AG04450 (cell line): ENCODE measurements around the gene ANKRD6. TPM values are rescaled to one million over a fixed set of nuclear protein-coding genes. Genes with fewer than 3 reads are reported as not detected.

Experiments used
- CTCF ChIA-PET: fragments of 300-600, 350-600 bp; formaldehyde crosslinking; extraction: SDS; loops from one replicate; lab custom pipeline; 2022; ENCODE audit warnings: antibody characterized with exemption, inconsistent platforms; lab: Charles Lee
- POLR2A ChIA-PET: fragments of 350-600 bp; formaldehyde crosslinking; extraction: SDS; loops from one replicate; lab custom pipeline; 2021; ENCODE audit warnings: antibody characterized with exemption, inconsistent platforms; lab: Yijun Ruan, JAX
- DNase-seq: peaks from one replicate; pipeline ENCODE4 v3.0.0-alpha.2; 2011; ENCODE audit warnings: low read depth, low spot score
- H3K27ac ChIP-seq: one replicate; pipeline ENCODE4 v1.5.1; 2012; ENCODE audit warnings: low read depth, low read length, control low read depth
- H3K27me3 ChIP-seq: one replicate; pipeline ENCODE4 v1.6.0; 2012; ENCODE audit warnings: low read length; ENCODE audit not compliant: control insufficient read depth, insufficient read depth
- H3K4me3 ChIP-seq: 2 replicates; pipeline ENCODE4 v1.5.1; 2011; ENCODE audit warnings: mild to moderate bottlenecking, low read depth, low read length, control low read depth
- H3K9me3 ChIP-seq: 2 replicates; pipeline ENCODE4 v1.5.1; 2012; ENCODE audit warnings: low read length; ENCODE audit not compliant: control insufficient read depth, insufficient read depth
- CTCF ChIP-seq: IDR thresholded peaks from 2 replicates; pipeline ENCODE4 v1.5.1; 2011; ENCODE audit warnings: low read depth, low read length, control low read depth, inconsistent platforms
- polyA plus RNA-seq: library from polyadenylated mRNA; depleted of rRNA; stranded (reverse); fragments of >200 nt; gene quantifications from 2 replicates; pipeline ENCODE4 v1.2.3, GENCODE V29; 2011

Gene ANKRD6
- polyA plus RNA-seq, 1 experiment, result 0.10 TPM

GRCh38 chr6:89481695-89482094 lies 48.7 kb downstream of the ANKRD6 start:
- no peak for DNase-seq
- no peak for TF ChIP-seq CTCF
- H3K9me3 ChIP-seq, result no peaks in the 10 kb centered on the region
- CTCF ChIA-PET, result no interaction called here
- no peak overlapping the region for H3K27ac ChIP-seq
- no peak overlapping the region for H3K4me3 ChIP-seq
- POLR2A ChIA-PET, result no interaction called here
- H3K27me3 ChIP-seq, result no peaks in the 10 kb centered on the region

- DNase-seq, result no peak
- H3K4me3 ChIP-seq, result no peak overlapping the region
- H3K27ac ChIP-seq, result no peak overlapping the region
- H3K9me3 ChIP-seq, result no peaks in the 10 kb centered on the region
- CTCF ChIA-PET, result no interaction called here
- POLR2A ChIA-PET, result no interaction called here
- H3K27me3 ChIP-seq, result no peaks in the 10 kb centered on the region
- TF ChIP-seq CTCF, result no peak
Measured at GRCh38 chr6:89482126-89482525, 49.2 kb downstream of the ANKRD6 start.

GRCh38 chr6:89483111-89483720 lies 50.3 kb downstream of the ANKRD6 start:
- no peaks in the 10 kb centered on the region for H3K27me3 ChIP-seq
- ChIA-PET POLR2A (no interaction called here), CTCF (no interaction called here)
- TF ChIP-seq CTCF, result no peak
- H3K27ac ChIP-seq, result no peak overlapping the region
- H3K9me3 ChIP-seq, result no peaks in the 10 kb centered on the region
- H3K4me3 ChIP-seq, result no peak overlapping the region
- DNase-seq, result no peak

GRCh38 chr6:89485320-89485719 lies 52.4 kb downstream of the ANKRD6 start:
- no peak for TF ChIP-seq CTCF
- Histone ChIP-seq H3K9me3 (no peaks in the 10 kb centered on the region), H3K27ac (no peak overlapping the region), H3K27me3 (no peaks in the 10 kb centered on the region), H3K4me3 (no peak overlapping the region)
- ChIA-PET POLR2A (no interaction called here), CTCF (no interaction called here)
- no peak for DNase-seq

GRCh38 chr6:89487864-89488263 lies 54.9 kb downstream of the ANKRD6 start:
- Histone ChIP-seq H3K27ac (no peak overlapping the region), H3K9me3 (no peaks in the 10 kb centered on the region), H3K27me3 (no peaks in the 10 kb centered on the region), H3K4me3 (no peak overlapping the region)
- TF ChIP-seq CTCF, result no peak
- DNase-seq, result no peak
- CTCF ChIA-PET, result no interaction called here
- POLR2A ChIA-PET, result no interaction called here
